ENCODE data around the gene MINDY3.

Gene MINDY3

GRCh38 chr10:15815242-15815885 is 44.9 kb downstream of the MINDY3 start:
- POLR2A ChIA-PET: no interaction called here
- Histone ChIP-seq H3K36me3 (ENCODE audit: control insufficient read depth in 2 of 2, insufficient read depth in 1 of 2, low read length in 2 of 2) (peaks cover 0 to 12% of the 10 kb centered on the region in 2 experiments; a peak in 2 of 3 replicates), H3K4me3 (ENCODE audit: low read depth, low read length) (no peak overlapping the region), H3K9me3 (ENCODE audit: control insufficient read depth, insufficient read depth, low read depth, low read length) (no peaks in the 10 kb centered on the region), H3K27ac (ENCODE audit: extremely low read depth, low read depth, low read length) (no peak overlapping the region), H3K4me1 (ENCODE audit: control insufficient read depth, insufficient read depth, low read length) (peaks cover 19% of the 10 kb centered on the region)
- CTCF ChIA-PET: interaction anchor here (0.6 to 1.0 kb wide), 3 partner anchors 12 to 245 kb away, joined by 3 read pairs; no protein-coding TSS in a partner anchor
- TF ChIP-seq SP7 (tag by site-specific recombination; IDR thresholded peaks at IDR 0.05) (peak; percentile 85), REPIN1 (tag by site-specific recombination; IDR thresholded peaks at IDR 0.05; ENCODE audit: low read depth) (no peak), ZNF624 (tag by site-specific recombination; IDR thresholded peaks at IDR 0.05) (no peak), PATZ1 (tag by site-specific recombination; IDR thresholded peaks at IDR 0.05) (no peak), ZNF37A (tag by site-specific recombination; IDR thresholded peaks at IDR 0.05) (no peak), ZNF416 (tag by site-specific recombination; IDR thresholded peaks at IDR 0.05) (no peak), ZNF48 (tag by site-specific recombination; IDR thresholded peaks at IDR 0.05) (no peak), ZNF785 (tag by site-specific recombination; IDR thresholded peaks at IDR 0.05) (no peak), ZNF146 (tag by site-specific recombination; IDR thresholded peaks at IDR 0.05) (no peak), ZNF610 (tag by site-specific recombination; IDR thresholded peaks at IDR 0.05; ENCODE audit: borderline replicate concordance) (no peak), ZNF768 (tag by site-specific recombination; IDR thresholded peaks at IDR 0.05) (no peak), BCL11A (tag by site-specific recombination; IDR thresholded peaks at IDR 0.05; ENCODE audit: low read depth) (peak; percentile 68; the same call in 1 of the 2 replicates), ZNF23 (tag by site-specific recombination; IDR thresholded peaks at IDR 0.05; ENCODE audit: borderline replicate concordance) (no peak), ZNF24 (tag by site-specific recombination; IDR thresholded peaks at IDR 0.05) (no peak), ZNF114 (tag by site-specific recombination; IDR thresholded peaks at IDR 0.05) (no peak), ZNF501 (tag by site-specific recombination; IDR thresholded peaks at IDR 0.05) (peak; percentile 66; the same call in 1 of the 2 replicates), ZNF140 (tag by site-specific recombination; IDR thresholded peaks at IDR 0.05) (no peak), TRIM28 (IDR thresholded peaks at IDR 0.05; ENCODE audit: borderline replicate concordance, low read length) (no peak), OVOL3 (tag by site-specific recombination; IDR thresholded peaks at IDR 0.05) (peak; percentile 67; the same call in 1 of the 2 replicates), ZNF366 (tag by site-specific recombination; conservative IDR thresholded peaks at IDR 0.05) (peak; percentile 75), ZNF561 (tag by site-specific recombination; IDR thresholded peaks at IDR 0.05; ENCODE audit: borderline replicate concordance) (no peak), MYNN (tag by site-specific recombination; IDR thresholded peaks at IDR 0.05; ENCODE audit: borderline replicate concordance) (no peak), ZFP41 (tag by site-specific recombination; IDR thresholded peaks at IDR 0.05; ENCODE audit: borderline replicate concordance) (no peak), SCRT1 (tag by site-specific recombination; IDR thresholded peaks at IDR 0.05; ENCODE audit: borderline replicate concordance) (no peak)
- TF ChIP-seq, protein P1, sequence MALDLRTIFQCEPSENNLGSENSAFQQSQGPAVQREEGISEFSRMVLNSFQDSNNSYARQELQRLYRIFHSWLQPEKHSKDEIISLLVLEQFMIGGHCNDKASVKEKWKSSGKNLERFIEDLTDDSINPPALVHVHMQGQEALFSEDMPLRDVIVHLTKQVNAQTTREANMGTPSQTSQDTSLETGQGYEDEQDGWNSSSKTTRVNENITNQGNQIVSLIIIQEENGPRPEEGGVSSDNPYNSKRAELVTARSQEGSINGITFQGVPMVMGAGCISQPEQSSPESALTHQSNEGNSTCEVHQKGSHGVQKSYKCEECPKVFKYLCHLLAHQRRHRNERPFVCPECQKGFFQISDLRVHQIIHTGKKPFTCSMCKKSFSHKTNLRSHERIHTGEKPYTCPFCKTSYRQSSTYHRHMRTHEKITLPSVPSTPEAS (tag by site-specific recombination; IDR thresholded peaks at IDR 0.05): no peak
- TF ChIP-seq, protein P2, sequence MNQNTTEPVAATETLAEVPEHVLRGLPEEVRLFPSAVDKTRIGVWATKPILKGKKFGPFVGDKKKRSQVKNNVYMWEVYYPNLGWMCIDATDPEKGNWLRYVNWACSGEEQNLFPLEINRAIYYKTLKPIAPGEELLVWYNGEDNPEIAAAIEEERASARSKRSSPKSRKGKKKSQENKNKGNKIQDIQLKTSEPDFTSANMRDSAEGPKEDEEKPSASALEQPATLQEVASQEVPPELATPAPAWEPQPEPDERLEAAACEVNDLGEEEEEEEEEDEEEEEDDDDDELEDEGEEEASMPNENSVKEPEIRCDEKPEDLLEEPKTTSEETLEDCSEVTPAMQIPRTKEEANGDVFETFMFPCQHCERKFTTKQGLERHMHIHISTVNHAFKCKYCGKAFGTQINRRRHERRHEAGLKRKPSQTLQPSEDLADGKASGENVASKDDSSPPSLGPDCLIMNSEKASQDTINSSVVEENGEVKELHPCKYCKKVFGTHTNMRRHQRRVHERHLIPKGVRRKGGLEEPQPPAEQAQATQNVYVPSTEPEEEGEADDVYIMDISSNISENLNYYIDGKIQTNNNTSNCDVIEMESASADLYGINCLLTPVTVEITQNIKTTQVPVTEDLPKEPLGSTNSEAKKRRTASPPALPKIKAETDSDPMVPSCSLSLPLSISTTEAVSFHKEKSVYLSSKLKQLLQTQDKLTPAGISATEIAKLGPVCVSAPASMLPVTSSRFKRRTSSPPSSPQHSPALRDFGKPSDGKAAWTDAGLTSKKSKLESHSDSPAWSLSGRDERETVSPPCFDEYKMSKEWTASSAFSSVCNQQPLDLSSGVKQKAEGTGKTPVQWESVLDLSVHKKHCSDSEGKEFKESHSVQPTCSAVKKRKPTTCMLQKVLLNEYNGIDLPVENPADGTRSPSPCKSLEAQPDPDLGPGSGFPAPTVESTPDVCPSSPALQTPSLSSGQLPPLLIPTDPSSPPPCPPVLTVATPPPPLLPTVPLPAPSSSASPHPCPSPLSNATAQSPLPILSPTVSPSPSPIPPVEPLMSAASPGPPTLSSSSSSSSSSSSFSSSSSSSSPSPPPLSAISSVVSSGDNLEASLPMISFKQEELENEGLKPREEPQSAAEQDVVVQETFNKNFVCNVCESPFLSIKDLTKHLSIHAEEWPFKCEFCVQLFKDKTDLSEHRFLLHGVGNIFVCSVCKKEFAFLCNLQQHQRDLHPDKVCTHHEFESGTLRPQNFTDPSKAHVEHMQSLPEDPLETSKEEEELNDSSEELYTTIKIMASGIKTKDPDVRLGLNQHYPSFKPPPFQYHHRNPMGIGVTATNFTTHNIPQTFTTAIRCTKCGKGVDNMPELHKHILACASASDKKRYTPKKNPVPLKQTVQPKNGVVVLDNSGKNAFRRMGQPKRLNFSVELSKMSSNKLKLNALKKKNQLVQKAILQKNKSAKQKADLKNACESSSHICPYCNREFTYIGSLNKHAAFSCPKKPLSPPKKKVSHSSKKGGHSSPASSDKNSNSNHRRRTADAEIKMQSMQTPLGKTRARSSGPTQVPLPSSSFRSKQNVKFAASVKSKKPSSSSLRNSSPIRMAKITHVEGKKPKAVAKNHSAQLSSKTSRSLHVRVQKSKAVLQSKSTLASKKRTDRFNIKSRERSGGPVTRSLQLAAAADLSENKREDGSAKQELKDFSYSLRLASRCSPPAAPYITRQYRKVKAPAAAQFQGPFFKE (tag by site-specific recombination; IDR thresholded peaks at IDR 0.05; ENCODE audit: borderline replicate concordance): no peak
- TF ChIP-seq, protein P3, sequence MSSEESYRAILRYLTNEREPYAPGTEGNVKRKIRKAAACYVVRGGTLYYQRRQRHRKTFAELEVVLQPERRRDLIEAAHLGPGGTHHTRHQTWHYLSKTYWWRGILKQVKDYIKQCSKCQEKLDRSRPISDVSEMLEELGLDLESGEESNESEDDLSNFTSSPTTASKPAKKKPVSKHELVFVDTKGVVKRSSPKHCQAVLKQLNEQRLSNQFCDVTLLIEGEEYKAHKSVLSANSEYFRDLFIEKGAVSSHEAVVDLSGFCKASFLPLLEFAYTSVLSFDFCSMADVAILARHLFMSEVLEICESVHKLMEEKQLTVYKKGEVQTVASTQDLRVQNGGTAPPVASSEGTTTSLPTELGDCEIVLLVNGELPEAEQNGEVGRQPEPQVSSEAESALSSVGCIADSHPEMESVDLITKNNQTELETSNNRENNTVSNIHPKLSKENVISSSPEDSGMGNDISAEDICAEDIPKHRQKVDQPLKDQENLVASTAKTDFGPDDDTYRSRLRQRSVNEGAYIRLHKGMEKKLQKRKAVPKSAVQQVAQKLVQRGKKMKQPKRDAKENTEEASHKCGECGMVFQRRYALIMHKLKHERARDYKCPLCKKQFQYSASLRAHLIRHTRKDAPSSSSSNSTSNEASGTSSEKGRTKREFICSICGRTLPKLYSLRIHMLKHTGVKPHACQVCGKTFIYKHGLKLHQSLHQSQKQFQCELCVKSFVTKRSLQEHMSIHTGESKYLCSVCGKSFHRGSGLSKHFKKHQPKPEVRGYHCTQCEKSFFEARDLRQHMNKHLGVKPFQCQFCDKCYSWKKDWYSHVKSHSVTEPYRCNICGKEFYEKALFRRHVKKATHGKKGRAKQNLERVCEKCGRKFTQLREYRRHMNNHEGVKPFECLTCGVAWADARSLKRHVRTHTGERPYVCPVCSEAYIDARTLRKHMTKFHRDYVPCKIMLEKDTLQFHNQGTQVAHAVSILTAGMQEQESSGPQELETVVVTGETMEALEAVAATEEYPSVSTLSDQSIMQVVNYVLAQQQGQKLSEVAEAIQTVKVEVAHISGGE (tag by site-specific recombination; conservative IDR thresholded peaks at IDR 0.05; ENCODE audit: low read depth): no peak

Data from HEK293 (cell line).